GM18867 (cell line): ENCODE results near the gene CYP3A7.
"Not testable (repeated sequence)": the region's sequence is repeated elsewhere in the genome, so short reads cannot be mapped to it uniquely, and the experiment has no call there.

Experiments used
- ATAC-seq: cut with Tn5 transposase; IDR thresholded peaks from one replicate; pipeline ENCODE4 v1.9.1; 2021; ENCODE audit warnings: mild to moderate bottlenecking, moderate library complexity; ENCODE audit not compliant: unreplicated experiment

The CYP3A7 gene

DNA sequence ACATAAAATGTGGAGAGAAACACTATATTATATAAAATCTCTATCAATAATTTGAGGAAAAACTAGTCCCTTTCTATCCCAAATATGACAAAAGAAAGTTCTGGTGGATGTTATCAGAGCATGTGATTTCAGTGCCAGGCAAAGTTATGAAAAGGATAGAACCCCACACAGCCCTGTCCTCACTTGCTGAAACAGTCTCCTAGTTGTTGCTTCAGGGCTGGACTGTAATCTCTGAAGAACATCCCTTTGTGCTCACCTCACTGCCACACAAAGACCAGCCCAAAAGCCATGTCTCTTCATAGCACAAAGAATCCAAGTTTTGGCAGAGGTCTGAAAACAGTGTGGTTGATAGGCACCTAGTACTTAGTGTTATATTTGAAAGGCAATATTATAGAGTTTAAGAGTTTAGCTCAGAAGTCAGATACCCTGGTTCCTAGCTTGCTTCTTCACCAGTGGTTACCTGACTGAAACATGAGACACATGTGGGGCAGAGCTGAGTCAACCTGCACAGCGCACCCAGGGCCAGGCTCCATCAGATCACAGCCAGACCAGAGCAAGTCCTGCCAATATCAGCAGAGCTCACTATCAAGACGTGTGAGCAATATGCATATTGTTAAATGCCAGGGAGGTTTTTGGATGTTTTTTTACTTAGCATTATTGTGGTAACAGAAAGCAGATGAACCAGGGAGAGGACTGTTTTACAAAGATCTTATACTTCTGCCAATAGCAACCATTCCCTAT lies 25.0 kb downstream of the CYP3A7 start:
- no peak for ATAC-seq

GRCh38 chr7:99709260-99709659 lies 25.7 kb downstream of the CYP3A7 start:
- ATAC-seq, result no peak

DNA sequence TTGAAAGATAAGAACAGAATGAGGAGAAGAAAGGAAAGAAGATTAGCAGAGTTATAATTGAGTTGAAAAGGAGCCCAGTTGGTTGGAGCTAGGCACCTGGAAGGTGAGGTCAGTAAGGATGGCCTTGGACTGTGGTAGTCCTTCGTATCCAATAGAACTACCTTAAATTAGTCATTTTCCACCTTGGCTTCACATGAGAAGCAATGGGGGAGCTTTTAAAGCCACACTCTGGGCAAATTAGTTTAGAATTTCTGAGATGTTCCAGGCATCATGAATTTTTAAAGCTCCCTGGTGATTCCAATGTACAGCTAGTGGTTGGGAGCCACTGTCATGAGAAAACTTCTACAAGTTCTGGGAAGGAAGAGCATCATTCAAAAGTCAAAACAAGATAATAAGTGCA lies 27.9 kb downstream of the CYP3A7 start:
- no peak for ATAC-seq

DNA sequence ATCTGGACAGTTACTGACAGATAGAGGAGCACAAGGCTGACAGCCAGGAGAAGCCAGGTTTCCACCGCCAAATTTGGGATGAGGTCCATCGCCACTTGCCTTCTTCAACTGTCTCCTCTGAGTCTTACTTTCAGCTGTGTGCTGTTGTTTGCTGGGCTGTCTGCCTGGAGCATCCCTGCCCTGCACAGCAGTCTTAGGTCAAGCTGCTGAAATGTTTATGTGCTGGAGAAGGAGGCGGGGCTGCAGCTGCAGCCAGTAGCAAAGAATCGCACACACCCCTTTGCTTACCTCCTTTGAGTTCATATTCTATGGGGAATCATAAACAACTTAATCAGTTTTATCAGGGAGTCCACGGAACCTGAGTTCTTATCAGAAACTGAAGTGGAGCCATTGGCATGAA lies 35.0 kb downstream of the CYP3A7 start:
- ATAC-seq, result no peak

DNA sequence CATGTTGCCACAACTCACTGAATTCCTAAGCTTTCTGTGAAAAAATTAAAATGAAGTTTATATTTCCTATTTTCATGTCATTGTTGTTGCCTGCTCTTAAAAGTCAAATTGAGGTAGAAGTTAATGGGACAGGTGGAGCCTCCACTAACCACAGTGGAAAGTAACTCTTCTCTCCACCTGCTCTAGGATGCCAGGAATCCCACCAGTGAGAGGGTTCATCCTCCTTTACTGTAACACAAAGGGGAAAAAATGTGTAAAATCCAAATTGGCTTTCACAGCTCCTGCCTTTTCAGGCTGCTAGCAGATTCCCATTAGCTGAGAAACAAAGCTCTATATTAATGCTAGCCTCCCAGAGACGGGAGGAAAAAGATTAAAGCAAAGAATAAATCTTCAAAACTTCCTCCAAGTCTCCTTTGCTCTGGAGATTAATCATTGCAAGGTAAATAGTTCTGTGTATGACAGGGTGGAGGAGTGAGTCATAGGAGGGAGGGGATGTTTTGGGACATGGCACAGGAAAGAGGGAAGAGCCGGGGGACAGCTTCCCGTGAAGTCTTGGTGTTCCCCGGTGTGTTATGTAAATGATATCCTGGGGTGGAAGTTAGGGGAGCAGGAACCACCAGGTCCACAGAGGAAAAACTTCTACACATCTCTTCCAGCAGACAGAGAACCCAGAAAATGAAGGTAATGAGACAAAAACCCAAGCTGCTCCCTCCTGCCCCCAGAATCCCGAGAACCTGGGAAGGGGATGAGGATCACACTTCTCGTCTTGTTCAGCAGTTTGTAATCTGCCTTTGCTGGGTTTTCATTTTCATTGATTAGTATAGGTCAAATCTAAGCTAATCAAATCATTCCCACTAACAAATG lies 35.9 kb downstream of the CYP3A7 start:
- not testable (repeated sequence) for ATAC-seq

DNA sequence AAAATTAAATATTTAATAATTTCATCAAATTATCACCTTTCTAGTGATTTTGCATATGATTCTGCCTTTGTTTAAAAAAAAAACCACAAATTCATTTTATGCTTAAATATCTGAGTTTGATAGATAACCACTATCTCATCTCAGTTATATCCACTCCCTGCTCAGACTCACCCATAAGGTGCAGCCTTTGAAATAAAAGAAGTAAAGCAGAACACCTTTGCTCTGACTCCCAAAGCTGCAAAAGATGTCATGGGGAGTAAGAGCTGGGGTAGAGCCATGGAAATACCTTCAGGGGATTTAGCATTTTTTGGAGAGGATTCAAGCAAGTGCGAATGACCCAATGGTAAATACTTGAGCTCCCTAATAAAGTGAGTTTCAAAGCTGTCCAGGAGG lies 40.1 kb downstream of the CYP3A7 start:
- ATAC-seq, result no peak

- no peak for ATAC-seq
These were observed 40.6 kb downstream of the CYP3A7 start for GRCh38 chr7:99694201-99694911.

- no peak for ATAC-seq
These were observed 41.4 kb downstream of the CYP3A7 start for GRCh38 chr7:99693427-99694200.

GRCh38 chr7:99693100-99693426 lies 41.9 kb downstream of the CYP3A7 start:
- ATAC-seq, result no peak

GRCh38 chr7:99692563-99692962 lies 42.4 kb downstream of the CYP3A7 start:
- ATAC-seq, result not testable (repeated sequence)

- not testable (repeated sequence) for ATAC-seq
These were observed 43.3 kb downstream of the CYP3A7 start for GRCh38 chr7:99691658-99692057.

GRCh38 chr7:99690918-99691317 lies 44.1 kb downstream of the CYP3A7 start:
- ATAC-seq, result not testable (repeated sequence)

DNA sequence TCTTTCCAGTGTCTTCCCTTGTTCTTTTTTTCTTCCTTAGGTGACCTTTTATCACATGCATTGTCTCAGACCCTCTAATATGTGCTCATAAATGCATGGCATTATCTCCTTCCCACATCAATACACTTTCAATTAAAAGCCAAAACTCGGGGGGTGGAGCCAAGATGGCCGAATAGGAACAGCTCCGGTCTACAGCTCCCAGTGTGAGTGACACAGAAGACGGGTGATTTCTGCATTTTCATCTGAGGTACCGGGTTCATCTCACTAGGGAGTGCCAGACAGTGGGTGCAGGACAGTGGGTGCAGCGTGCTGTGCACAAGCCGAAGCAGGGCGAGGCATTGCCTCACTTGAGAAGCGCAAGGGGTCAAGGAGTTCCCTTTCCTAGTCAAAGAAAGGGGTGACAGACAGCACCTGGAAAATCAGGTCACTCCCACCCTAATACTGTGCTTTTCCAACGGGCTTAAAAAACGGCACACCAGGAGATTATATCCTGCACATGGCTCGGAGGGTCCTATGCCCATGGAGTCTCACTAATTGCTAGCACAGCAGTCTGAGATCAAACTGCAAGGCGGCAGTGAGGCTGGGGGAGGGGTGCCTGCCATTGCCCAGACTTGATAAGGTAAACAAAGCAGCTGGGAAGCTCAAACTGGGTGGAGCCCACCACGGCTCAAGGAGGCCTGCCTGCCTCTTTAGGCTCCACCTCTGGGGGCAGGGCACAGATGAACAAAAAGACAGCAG lies 49.0 kb downstream of the CYP3A7 start:
- not testable (repeated sequence) for ATAC-seq

DNA sequence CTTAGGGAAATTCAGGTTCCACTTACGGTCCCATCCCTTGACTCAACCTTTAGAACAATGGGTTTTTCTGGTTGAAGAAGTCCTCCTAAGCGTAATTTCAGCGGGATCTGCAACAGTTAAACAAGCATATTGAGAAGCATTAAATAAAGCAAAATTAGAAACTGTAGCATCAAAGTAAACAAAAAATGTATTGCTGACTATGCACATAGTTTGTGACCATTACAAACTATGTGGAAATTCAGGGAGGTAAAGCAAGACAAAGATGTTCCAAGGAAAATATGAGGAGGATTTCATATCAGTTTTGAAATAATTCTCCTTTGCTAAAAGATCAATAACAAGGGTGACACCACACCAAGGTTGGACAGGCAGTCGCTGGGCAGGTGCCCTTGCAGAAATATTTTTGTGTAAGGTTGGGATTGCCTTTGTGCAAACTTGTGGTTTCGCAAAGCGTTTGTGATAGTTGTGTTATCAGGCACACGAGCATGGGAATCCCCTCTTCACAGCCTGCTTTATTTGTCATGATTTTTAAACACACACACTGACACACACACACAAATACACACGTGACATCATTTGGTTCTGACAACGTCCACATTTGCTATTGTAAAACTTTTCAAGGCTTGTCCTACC lies 49.8 kb downstream of the CYP3A7 start:
- no peak for ATAC-seq

GRCh38 chr7:99679400-99680191 lies 55.4 kb downstream of the CYP3A7 start, which contains the start of gene CYP3A5:
TSS of gene CYP3A5 (minus strand) at chr7:99679996. CDS start at chr7:99679896, 100 bp downstream.
- no peak for ATAC-seq

DNA sequence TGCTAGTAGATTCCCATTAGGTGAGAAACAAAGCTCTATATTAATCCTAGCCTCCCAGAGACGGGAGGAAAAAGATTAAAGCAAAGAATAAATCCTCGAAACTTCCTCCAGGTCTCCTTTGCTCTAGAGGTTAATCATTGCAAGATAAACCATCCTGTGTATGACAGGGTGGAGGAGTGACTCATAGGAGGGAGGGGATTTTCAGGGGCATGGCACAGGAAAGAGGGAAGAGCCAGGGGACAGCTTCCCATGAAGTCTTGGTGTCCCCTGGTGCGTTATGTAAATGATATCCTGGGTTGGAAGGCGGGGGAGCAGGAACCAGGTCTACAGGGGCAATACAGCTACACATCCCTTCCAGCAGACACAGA lies 56.0 kb downstream of the CYP3A7 start:
- no peak for ATAC-seq

DNA sequence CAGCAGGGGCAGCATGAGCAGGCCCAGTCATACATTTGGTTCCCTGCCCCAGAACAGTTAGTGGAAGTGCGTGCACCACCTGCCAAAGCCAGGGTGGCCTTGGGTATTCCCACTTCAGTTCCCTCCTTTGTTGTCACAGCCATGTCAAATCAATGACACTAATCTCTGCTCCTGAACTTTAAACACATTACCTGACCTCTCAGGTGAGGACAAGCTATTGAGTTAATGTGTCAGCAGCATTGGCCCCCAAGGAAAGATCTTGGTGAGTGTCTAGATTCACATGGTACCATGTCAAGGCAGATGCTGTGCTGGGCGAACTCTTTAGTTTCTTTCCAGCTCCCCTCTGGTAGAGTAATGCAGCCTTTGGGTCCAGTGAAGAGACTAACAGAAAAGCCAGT lies 57.3 kb downstream of the CYP3A7 start:
- ATAC-seq, result no peak

DNA sequence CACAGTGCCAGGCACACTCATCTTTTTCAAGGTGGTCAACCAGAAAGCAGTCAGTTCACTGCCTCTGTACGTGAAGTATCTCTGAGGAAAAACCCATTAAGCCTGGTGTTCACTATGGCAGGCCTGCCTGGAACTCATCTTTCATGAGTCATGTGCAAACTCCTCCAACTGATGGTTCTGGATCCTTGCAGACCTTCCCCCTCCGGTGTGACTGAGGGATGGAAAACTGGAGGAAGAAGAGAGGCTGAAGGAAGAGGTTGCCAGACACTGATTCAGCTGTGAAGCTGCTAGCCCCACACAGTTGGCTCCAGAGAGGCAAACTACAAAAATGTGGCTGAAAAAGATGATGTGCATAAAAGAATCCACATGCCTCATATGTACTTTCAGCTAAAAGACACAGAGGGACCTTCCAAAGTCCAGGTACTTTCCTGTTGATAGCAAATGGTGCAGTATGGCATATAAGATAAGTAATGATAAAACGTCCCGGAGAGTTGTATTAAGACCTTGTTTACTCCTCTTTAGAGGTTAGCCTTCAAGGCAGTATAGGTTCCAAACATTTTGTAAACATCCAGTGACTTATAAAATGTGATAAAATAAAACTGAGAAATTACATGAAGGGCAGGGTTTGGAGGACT lies 57.9 kb downstream of the CYP3A7 start:
- no peak for ATAC-seq
